Measurements from ENCODE around the gene TACC3. TPM values are rescaled to one million over a fixed set of nuclear protein-coding genes. Genes with fewer than 3 reads are reported as not detected.

Gene TACC3
- total RNA-seq, 1 experiment from 2014 or later: 21.5 TPM

DNA sequence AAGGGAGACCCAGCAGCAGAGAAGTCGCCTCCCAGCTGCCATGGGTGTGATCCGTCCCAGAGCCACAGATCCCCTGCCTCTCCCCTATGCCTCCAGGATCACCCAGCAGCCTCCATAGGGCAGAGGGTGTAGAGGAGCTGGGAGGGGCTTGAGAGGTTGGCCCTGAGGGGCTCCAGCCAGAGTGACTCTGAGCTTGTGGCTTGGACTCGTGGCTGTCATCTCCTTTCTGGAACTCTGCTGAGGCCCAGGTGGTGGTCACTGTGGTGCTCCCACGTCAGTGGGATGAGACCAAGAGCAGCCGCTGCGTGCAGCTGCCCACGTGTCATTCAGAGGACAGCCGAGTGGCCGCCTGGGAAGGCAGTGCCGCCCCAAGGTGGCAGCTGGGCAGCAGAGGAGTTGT is 4.2 kb downstream of the TACC3 start:
- no peak for DNase-seq (ENCODE audit: low read depth in 1 of 2, low spot score in 2 of 2)
- H3K36me3 ChIP-seq: peaks cover 77% of the 10 kb centered on the region

DNA sequence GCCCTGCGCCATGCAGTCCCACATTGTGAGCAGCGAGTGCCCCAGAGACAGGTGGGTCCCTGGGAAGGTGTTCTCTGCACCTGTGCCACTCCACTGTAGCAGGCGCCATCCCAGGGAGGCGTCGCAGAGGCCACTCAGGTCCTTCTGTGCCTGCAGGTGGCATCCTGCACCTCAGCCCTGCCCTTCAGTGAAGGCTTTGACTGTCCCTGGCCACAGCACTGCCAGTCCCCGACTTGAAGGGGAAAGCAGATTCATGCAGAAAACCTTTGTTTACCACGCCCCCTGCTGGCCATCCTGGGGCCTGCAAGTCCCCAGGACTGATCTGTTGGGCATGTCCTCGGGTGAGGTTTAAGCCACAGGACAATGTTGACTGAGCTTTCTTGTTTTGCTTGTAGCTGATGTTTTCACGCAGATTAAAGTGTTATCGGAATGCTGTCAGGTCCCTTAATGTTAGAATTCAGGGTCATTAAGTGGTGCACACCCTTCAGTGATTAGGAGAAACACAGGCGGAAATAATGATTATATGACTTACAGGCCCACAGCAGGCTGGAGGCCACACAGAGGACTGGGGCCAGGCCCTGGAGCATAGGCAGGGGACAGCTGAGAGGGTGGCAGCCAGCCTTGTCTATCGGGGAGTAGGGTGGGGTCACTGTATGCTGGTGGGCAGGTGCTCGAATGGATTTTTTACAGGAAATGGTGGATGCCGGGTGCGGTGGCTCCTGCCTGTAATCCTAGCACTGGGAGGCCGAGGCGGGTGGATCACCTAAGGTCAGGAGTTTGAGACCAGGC is 5.0 kb downstream of the TACC3 start:
- Histone ChIP-seq H3K4me3 (no peak overlapping the region), H3K27me3 (replicated peaks) (no peaks in the 10 kb centered on the region), H3K9me3 (replicated peaks) (no peaks in the 10 kb centered on the region), H3K36me3 (peaks cover 83% of the 10 kb centered on the region), H3K4me1 (replicated peaks) (peaks cover 22% of the 10 kb centered on the region), H3K27ac (no peak overlapping the region)
- peak; percentile 54 to 76 for DNase-seq (ENCODE audit: low read depth in 1 of 2, low spot score in 2 of 2)

More for the DNA sequence above, 4.2 kb downstream of the TACC3 start:
- H3K9me3 ChIP-seq (replicated peaks): no peaks in the 10 kb centered on the region
- H3K27me3 ChIP-seq (replicated peaks): no peaks in the 10 kb centered on the region
- no peak overlapping the region for H3K27ac ChIP-seq
- no peak overlapping the region for H3K4me3 ChIP-seq
- H3K4me1 ChIP-seq (replicated peaks): peaks cover 22% of the 10 kb centered on the region

DNA sequence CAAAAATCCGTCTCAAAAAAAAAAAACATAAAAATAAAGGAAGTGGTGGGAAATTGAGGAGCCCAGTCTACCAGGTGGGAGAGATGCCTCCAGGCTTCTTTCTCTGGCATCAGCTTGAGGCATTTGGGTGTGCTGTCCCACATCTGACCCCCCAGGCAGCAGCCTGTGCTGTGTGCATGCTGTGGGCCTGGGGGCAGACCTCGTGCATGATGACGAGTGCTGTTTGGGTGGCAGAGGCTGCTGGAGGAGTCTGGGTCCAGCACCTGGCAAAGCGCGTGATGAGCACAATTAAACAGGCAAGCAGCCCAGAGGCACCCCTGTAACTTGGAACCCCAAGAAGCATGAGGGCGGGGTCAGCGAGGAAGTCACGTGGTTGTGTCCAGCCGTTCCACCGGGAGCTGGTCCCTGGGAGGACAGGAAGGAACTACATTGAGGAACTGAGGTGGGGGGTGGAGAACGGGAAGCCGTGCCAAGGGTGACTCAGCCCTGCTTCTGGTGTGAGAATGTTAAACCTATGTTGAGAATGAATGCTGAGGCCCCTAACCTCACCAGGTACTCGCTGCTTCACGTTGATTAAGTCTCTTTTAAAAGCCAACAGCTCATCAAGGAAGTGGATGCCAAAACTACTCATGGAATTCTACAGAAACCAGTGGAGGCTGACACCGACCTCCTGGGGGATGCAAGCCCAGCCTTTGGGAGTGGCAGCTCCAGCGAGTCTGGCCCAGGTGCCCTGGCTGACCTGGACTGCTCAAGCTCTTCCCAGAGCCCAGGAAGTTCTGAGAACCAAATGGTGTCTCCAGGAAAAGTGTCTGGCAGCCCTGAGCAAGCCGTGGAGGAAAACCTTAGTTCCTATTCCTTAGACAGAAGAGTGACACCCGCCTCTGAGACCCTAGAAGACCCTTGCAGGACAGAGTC is 6.1 kb downstream of the TACC3 start:
- no peaks in the 10 kb centered on the region for H3K27me3 ChIP-seq (replicated peaks)
- H3K36me3 ChIP-seq: peaks cover 83% of the 10 kb centered on the region
- no peak overlapping the region for H3K27ac ChIP-seq
- H3K4me3 ChIP-seq: no peak overlapping the region
- peaks cover 22% of the 10 kb centered on the region for H3K4me1 ChIP-seq (replicated peaks)
- H3K9me3 ChIP-seq (replicated peaks): no peaks in the 10 kb centered on the region
- peak; percentile 40 to 58 for DNase-seq (ENCODE audit: low read depth in 1 of 2, low spot score in 2 of 2)

DNA sequence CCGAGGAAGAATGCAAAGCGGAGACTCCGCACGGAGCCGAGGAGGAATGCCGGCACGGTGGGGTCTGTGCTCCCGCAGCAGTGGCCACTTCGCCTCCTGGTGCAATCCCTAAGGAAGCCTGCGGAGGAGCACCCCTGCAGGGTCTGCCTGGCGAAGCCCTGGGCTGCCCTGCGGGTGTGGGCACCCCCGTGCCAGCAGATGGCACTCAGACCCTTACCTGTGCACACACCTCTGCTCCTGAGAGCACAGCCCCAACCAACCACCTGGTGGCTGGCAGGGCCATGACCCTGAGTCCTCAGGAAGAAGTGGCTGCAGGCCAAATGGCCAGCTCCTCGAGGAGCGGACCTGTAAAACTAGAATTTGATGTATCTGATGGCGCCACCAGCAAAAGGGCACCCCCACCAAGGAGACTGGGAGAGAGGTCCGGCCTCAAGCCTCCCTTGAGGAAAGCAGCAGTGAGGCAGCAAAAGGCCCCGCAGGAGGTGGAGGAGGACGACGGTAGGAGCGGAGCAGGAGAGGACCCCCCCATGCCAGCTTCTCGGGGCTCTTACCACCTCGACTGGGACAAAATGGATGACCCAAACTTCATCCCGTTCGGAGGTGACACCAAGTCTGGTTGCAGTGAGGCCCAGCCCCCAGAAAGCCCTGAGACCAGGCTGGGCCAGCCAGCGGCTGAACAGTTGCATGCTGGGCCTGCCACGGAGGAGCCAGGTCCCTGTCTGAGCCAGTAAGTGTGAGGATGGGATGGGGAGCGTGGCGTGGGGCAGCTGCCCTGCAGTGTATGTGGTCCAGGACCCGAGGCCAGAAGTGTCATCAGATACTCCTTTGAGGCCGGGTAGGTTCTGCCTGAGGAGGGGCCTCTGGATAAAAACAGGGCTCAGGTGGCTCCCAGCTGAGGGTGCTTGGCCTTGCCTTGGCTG is 7.0 kb downstream of the TACC3 start:
- peaks cover 87% of the 10 kb centered on the region for H3K36me3 ChIP-seq
- H3K27me3 ChIP-seq (replicated peaks): no peaks in the 10 kb centered on the region
- DNase-seq (ENCODE audit: low read depth in 1 of 2, low spot score in 2 of 2): no peak
- H3K9me3 ChIP-seq (replicated peaks): no peaks in the 10 kb centered on the region
- H3K27ac ChIP-seq: no peak overlapping the region
- no peak overlapping the region for H3K4me3 ChIP-seq
- peaks cover 14% of the 10 kb centered on the region for H3K4me1 ChIP-seq (replicated peaks)

DNA sequence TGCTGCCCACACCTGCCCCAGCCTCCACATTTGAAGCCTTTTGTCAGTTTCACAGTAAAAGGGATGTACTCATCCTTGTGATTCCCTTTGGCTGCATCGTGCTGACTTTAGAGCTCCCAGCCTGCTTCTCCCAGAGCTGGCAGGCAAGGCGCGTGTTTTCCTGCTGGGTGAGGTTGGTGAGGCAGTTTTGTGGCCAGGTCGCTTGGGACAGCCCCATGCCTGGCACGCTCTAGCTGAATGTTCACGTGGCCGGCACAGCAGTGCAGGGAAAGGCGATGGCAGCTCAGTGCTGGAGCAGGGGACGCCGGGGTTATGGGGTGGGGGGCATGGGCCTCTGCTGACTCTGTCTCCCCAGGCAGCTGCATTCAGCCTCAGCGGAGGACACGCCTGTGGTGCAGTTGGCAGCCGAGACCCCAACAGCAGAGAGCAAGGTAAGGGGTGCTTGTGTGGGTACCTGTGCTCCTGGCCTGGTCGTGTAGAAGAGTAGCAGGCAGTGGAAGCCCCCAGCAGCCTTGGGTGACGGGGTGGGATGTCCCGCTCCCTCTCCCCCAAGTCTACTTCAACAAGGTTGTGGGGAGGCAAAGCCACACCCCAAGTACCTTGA is 9.3 kb downstream of the TACC3 start:
- DNase-seq (ENCODE audit: low read depth in 1 of 2, low spot score in 2 of 2): no peak
- no peaks in the 10 kb centered on the region for H3K27me3 ChIP-seq (replicated peaks)
- no peak overlapping the region for H3K27ac ChIP-seq
- no peaks in the 10 kb centered on the region for H3K9me3 ChIP-seq (replicated peaks)
- H3K4me1 ChIP-seq (replicated peaks): peaks cover 14% of the 10 kb centered on the region
- H3K4me3 ChIP-seq: no peak overlapping the region
- H3K36me3 ChIP-seq: peaks cover 89% of the 10 kb centered on the region

DNA sequence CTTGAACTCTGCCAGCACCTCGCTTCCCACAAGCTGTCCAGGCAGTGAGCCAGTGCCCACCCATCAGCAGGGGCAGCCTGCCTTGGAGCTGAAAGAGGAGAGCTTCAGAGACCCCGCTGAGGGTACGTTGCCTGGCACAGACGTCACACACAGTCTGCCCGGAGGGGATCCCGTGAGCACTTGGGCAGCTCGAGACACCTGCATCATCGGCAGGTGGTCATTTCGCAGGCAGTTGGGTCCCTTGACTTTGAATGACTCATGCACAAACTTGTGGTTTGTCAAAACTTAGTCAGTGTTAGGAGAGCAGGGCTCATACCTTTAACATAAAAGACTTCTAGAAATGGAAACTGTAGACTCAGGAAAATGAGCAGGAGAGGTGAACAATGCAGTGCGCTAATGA is 9.9 kb downstream of the TACC3 start:
- no peak for DNase-seq (ENCODE audit: low read depth in 1 of 2, low spot score in 2 of 2)
- Histone ChIP-seq H3K36me3 (peaks cover 88% of the 10 kb centered on the region), H3K9me3 (replicated peaks) (no peaks in the 10 kb centered on the region), H3K4me1 (replicated peaks) (peaks cover 14% of the 10 kb centered on the region), H3K27ac (no peak overlapping the region), H3K4me3 (no peak overlapping the region), H3K27me3 (replicated peaks) (no peaks in the 10 kb centered on the region)

DNA sequence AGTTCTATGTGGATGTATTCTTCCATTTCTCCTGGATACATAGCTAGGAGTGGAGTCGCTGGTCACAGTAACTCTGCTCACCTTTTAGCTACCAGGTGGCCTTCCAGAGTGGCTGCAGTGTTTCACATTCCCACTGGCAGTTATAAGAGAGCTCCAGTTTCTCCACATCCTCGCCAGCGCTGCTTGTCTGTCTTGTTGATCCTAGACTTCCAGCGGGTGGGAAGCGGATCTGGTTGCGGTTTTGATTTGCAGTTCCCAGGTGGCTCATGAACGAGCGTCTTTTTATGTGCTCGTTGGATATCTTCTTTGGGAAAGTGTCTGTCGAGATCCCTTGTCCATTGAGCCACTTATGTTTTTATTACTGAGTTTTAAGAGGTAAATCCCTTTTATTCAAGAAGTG is 11.6 kb downstream of the TACC3 start:
- DNase-seq (ENCODE audit: low read depth in 1 of 2, low spot score in 2 of 2): no peak
- no peaks in the 10 kb centered on the region for H3K27me3 ChIP-seq (replicated peaks)
- no peaks in the 10 kb centered on the region for H3K9me3 ChIP-seq (replicated peaks)
- no peak overlapping the region for H3K4me3 ChIP-seq
- peaks cover 88% of the 10 kb centered on the region for H3K36me3 ChIP-seq
- H3K27ac ChIP-seq: no peak overlapping the region
- peaks cover under 1% of the 10 kb centered on the region; the same call in 1 of the 2 replicates for H3K4me1 ChIP-seq (replicated peaks)

DNA sequence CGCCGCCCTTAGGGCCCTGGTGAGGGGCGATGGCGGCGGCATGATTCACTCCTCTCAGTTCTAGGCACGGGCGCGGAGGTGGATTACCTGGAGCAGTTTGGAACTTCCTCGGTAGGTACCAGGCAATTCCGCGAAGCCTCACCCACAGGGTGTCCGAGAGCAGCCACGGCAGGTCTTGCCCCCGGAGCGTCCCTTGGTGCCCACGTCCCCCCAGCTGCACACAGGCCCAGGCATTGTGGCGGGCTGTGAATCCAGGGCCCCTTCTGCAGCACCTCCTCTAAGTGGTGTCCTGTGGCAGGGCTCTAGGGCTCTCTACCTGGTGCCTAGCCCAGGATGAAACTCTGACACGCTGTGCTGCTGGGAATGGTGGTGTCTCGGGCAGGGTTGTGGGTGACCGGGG is 13.9 kb downstream of the TACC3 start:
- H3K36me3 ChIP-seq: peaks cover 83% of the 10 kb centered on the region
- no peak for DNase-seq (ENCODE audit: low read depth in 1 of 2, low spot score in 2 of 2)
- H3K27me3 ChIP-seq (replicated peaks): no peaks in the 10 kb centered on the region
- H3K4me3 ChIP-seq: no peak overlapping the region
- H3K9me3 ChIP-seq (replicated peaks): no peaks in the 10 kb centered on the region
- no peaks in the 10 kb centered on the region for H3K4me1 ChIP-seq (replicated peaks)
- H3K27ac ChIP-seq: no peak overlapping the region

DNA sequence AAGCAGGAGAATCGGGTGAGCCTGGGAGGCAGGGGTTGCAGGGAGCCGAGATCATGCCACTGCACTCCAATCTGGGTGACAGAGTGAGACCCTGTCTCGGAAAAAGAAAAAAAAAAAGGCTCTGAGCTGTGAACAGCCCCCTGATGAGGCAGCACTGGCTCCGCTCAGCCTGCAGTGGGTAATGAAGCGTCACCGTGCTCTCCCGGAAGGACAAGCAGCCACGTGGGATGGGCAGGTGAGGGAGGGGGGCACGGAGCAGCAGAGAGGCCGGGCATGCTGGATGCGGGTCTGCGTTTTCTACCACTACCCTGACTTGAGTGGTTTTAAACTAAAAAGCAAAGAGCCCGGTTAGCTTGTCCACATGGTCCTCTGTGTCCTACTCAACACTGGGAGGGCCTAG is 15.5 kb downstream of the TACC3 start:
- DNase-seq (ENCODE audit: low read depth in 1 of 2, low spot score in 2 of 2): no peak
- Histone ChIP-seq H3K36me3 (peaks cover 83% of the 10 kb centered on the region), H3K27me3 (replicated peaks) (no peaks in the 10 kb centered on the region), H3K4me1 (replicated peaks) (no peaks in the 10 kb centered on the region), H3K27ac (no peak overlapping the region), H3K4me3 (no peak overlapping the region), H3K9me3 (replicated peaks) (no peaks in the 10 kb centered on the region)

DNA sequence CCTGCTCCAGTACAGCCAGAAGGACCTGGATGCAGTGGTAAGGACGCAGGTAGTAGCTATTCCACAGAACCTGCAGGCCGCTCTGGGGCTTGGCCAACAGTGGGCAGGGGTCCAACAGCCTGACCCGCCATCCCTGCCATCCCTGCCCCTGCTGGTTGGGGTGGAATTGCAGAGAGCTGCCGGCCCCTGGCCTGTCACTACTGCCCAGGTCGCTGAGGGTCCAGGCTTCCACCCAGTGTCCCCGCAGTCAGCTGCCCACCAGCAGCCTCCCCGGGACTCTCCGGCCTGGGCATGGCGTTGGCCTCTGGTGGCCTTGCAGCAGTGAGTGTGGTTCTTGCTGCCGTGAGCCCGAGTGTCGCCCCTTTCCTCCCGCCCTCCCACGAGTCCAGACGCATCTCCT is 16.3 kb downstream of the TACC3 start:
- H3K4me3 ChIP-seq: no peak overlapping the region
- H3K4me1 ChIP-seq (replicated peaks): no peaks in the 10 kb centered on the region
- no peak overlapping the region for H3K27ac ChIP-seq
- H3K9me3 ChIP-seq (replicated peaks): no peaks in the 10 kb centered on the region
- H3K36me3 ChIP-seq: peaks cover 85% of the 10 kb centered on the region
- H3K27me3 ChIP-seq (replicated peaks): no peaks in the 10 kb centered on the region
- no peak for DNase-seq (ENCODE audit: low read depth in 1 of 2, low spot score in 2 of 2)

DNA sequence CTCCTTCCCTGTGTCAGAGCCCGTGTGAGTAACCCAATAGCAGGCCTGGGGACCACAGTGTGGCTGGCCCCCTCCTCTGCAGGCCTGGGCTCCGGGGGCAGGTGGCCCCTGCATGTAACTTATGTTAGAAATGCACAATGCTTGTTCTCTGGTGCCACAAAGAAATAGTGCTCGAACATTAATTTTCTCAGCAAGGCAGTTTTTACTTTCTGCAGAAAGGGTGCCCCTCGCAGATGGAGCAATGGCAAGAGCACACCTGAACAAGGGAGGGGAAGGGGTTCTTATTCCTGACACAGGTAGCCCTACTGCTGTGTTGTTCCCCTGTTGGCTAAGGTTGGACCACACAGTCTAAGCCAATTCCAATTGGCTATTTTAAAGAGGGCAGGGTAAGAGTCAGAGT is 17.1 kb downstream of the TACC3 start:
- no peak overlapping the region for H3K27ac ChIP-seq
- no peaks in the 10 kb centered on the region for H3K27me3 ChIP-seq (replicated peaks)
- no peak for DNase-seq (ENCODE audit: low read depth in 1 of 2, low spot score in 2 of 2)
- H3K4me3 ChIP-seq: no peak overlapping the region
- H3K4me1 ChIP-seq (replicated peaks): no peaks in the 10 kb centered on the region
- H3K36me3 ChIP-seq: peaks cover 79% of the 10 kb centered on the region
- no peaks in the 10 kb centered on the region for H3K9me3 ChIP-seq (replicated peaks)

DNA sequence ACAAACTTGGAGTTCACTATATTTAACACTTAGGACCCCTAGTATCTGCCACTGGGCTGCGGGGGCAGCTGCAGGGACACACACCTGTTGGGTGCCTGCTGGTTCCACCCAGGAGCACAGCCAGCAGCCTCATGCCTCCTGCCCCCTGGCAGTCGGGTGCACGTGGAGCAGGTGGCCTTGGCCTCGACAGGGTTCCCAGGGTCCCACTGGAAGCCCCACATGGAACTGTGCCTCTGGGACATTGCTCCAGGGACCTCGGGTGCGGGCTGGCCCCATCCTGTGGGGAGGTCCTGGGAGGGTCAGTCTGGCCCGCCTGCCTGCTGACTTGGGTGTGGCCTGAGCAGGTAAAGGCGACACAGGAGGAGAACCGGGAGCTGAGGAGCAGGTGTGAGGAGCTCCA is 18.0 kb downstream of the TACC3 start:
- no peak overlapping the region for H3K27ac ChIP-seq
- no peak overlapping the region for H3K4me3 ChIP-seq
- DNase-seq (ENCODE audit: low read depth in 1 of 2, low spot score in 2 of 2): no peak
- no peaks in the 10 kb centered on the region for H3K27me3 ChIP-seq (replicated peaks)
- no peaks in the 10 kb centered on the region for H3K4me1 ChIP-seq (replicated peaks)
- H3K9me3 ChIP-seq (replicated peaks): no peaks in the 10 kb centered on the region
- H3K36me3 ChIP-seq: peaks cover 73% of the 10 kb centered on the region

DNA sequence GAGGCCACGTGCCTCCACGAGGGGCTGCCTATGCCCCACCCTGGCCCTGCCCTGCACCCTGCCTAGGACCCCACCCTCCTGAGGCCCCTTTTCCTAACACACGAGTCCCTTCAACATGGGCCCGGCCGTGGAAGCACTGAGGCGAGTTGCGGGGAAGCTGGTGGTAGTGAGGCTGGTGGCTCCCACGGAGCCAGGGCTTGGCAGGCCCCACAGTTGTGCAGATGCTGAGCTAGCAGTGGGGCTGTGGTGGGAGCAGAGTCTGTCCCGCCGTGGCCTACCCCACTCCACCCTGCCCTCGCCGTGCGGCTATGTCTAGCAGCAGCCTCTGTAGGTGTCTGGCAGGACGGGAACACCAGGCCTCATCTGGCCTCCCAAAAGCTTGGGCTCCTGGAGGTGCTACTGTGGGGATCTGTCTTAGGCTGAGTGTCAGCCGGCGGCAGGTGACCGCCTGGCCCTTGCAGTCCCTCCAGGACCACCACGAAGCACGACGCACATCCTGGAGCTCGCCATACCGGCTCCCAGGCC is 18.8 kb downstream of the TACC3 start:
- peaks cover 73% of the 10 kb centered on the region for H3K36me3 ChIP-seq
- H3K4me3 ChIP-seq: no peak overlapping the region
- no peaks in the 10 kb centered on the region for H3K27me3 ChIP-seq (replicated peaks)
- no peak overlapping the region for H3K27ac ChIP-seq
- DNase-seq (ENCODE audit: low read depth in 1 of 2, low spot score in 2 of 2): no peak
- H3K4me1 ChIP-seq (replicated peaks): no peaks in the 10 kb centered on the region
- H3K9me3 ChIP-seq (replicated peaks): no peaks in the 10 kb centered on the region
